Sigmoid colon (tissue), 7 donors: ENCODE measurements around the gene ATXN7L2. TPM values are rescaled to one million over a fixed set of nuclear protein-coding genes. Genes with fewer than 3 reads are reported as not detected.

Experiments
- DNase-seq: peaks from one replicate; pipeline ENCODE4 v3.0.0-alpha.2; 2019
- H3K27ac ChIP-seq, 4 donors: fragments of 200-600 bp; sonication (generic); one replicate each; pipeline ENCODE4 v1.5.1; 2016 to 2019; ENCODE audit warnings: mild to moderate bottlenecking in 1 of 4
- H3K27me3 ChIP-seq, 3 donors: fragments of 200-600 bp; sonication (generic); one replicate each; pipeline ENCODE4 v1.5.1; 2019; ENCODE audit warnings: mild to moderate bottlenecking in 1 of 3
- H3K36me3 ChIP-seq, 4 donors: fragments of 200-600 bp; sonication (generic); one replicate each; pipeline ENCODE4 v1.5.1; 2016 to 2019
- H3K4me1 ChIP-seq, 4 donors: fragments of 200-600 bp; sonication (generic); one replicate each; pipeline ENCODE4 v1.5.1; 2017 to 2019
- H3K4me3 ChIP-seq, 4 donors: fragments of 200-600 bp; sonication (generic); one replicate each; pipeline ENCODE4 v1.5.1; 2017 to 2019; ENCODE audit warnings: mild to moderate bottlenecking in 2 of 4, moderate library complexity in 1 of 4
- H3K9me3 ChIP-seq, 4 donors: fragments of 200-600 bp in 3 of 4; sonication (generic) in 3 of 4; one replicate each; pipeline versions ENCODE4 v1.5.1 to v1.6.1; 2013 to 2019
- CTCF ChIP-seq, 4 experiments: fragments of 450-650 bp in 3 of 4; fragments of 200-600 bp in 1 of 4; IDR thresholded peaks; one replicate each; pipeline ENCODE4 v1.5.1; 2016 to 2019; ENCODE audit warnings: antibody characterized with exemption in 4 of 4, mild to moderate bottlenecking in 3 of 4, moderate library complexity in 2 of 4
- EP300 ChIP-seq, 4 donors: sonication (generic); formaldehyde crosslinking; IDR thresholded peaks; one replicate each; pipeline ENCODE4 v1.6.1; 2017; ENCODE audit warnings: antibody characterized with exemption in 4 of 4
- POLR2A ChIP-seq, 2 donors: fragments of 450-650 bp; IDR thresholded peaks; one replicate each; pipeline ENCODE4 v1.6.1; 2016; ENCODE audit warnings: antibody characterized with exemption in 2 of 2, mild to moderate bottlenecking in 2 of 2, moderate library complexity in 2 of 2
- POLR2AphosphoS5 ChIP-seq, 4 donors: sonication (generic); formaldehyde crosslinking; IDR thresholded peaks; one replicate each; pipeline ENCODE4 v1.6.1; 2017; ENCODE audit warnings: antibody characterized with exemption in 4 of 4
- WGBS, 2 donors: extraction: QIAGEN DNeasy Blood & Tissue Kit; methylation state at CpG; one replicate each; pipeline ENCODE4 v1.1.7; 2013; 5-methylcytosine and 5-hydroxymethylcytosine counted together
- intact Hi-C: fragments of 100-400 bp; cut with DNase I; formaldehyde crosslinking; loops from one replicate; pipeline ENCODE4 v1.15.1; 2023
- polyA plus RNA-seq, 3 donors: library from polyadenylated mRNA; stranded (reverse); fragments of 200-250 nt; gene quantifications; one replicate each; pipeline ENCODE4 v1.2.3, GENCODE V29; 2013
- total RNA-seq, 4 donors: library from RNA; depleted of rRNA; stranded (reverse); fragments of >200 nt; gene quantifications; one replicate each; pipeline ENCODE4 v1.1.0, GENCODE V29; 2016
- donor health status: healthy with polysubstance abuse.
- donor health status: Bipolar disorder and iron deficiency.
- donor health status: healthy.

ATXN7L2 gene
- total RNA-seq (10 to 100 TPM in 1 of 4 donors, 1 to 10 TPM in 3; 2.0 to 12.2 (median 3.1) TPM), polyA plus RNA-seq (1 to 10 TPM; 1.8 to 5.7 (median 2.1) TPM)

- peak; percentile 97 for DNase-seq
- Histone ChIP-seq H3K27me3 (no peaks in the 10 kb centered on the region), H3K9me3 (no peaks in the 10 kb centered on the region), H3K4me3 (peak within 1 kb of the TSS; percentile 72 to 77 (median 74)), H3K36me3 (peaks cover 0 to 19% (median 2%) of the 10 kb centered on the region in 4 donors), H3K27ac (peak within 1 kb of the TSS; percentile 91 to 98 (median 94)), H3K4me1 (peaks cover 0 to 22% (median 20%) of the 10 kb centered on the region in 4 donors)
- 1% methylated on average over 73 of the region's 73 CpGs for WGBS, 2 donors
- intact Hi-C loops = loop anchor here (5.0 kb wide), 1 partner anchor 57 kb away; the partner anchor contains the start of gene PSMA5
- no peak for TF ChIP-seq CTCF (IDR thresholded peaks at IDR 0.05)
- peak in 3 of 4 donors; percentile 43 to 76 (median 63) for TF ChIP-seq POLR2AphosphoS5 (IDR thresholded peaks at IDR 0.05)
These were observed at the start of gene ATXN7L2 for GRCh38 chr1:109483672-109484518. TSS of gene ATXN7L2 (plus strand) at chr1:109483905. CDS start at chr1:109483954, 49 bp downstream.

- TF ChIP-seq CTCF (IDR thresholded peaks at IDR 0.05) = no peak
- no peak for TF ChIP-seq EP300 (IDR thresholded peaks at IDR 0.05)
- TF ChIP-seq POLR2A (IDR thresholded peaks at IDR 0.05) = no peak
- TF ChIP-seq POLR2AphosphoS5 (IDR thresholded peaks at IDR 0.05) = no peak
- intact Hi-C loops = no loop called here
- H3K27ac ChIP-seq = no peak overlapping the region
- H3K9me3 ChIP-seq = no peaks in the 10 kb centered on the region
- no peak for DNase-seq
- no peaks in the 10 kb centered on the region for H3K36me3 ChIP-seq
- no peak overlapping the region for H3K4me3 ChIP-seq
- no peaks in the 10 kb centered on the region for H3K27me3 ChIP-seq
- WGBS, 2 donors = 74 to 90% methylated on average over 1 of the region's 1 CpG
- no peaks in the 10 kb centered on the region for H3K4me1 ChIP-seq
These were observed 49.2 kb upstream of the ATXN7L2 start for GRCh38 chr1:109434484-109434883.

- Histone ChIP-seq H3K36me3 (no peaks in the 10 kb centered on the region), H3K4me3 (no peak overlapping the region), H3K27ac (no peak overlapping the region), H3K9me3 (no peaks in the 10 kb centered on the region), H3K27me3 (no peaks in the 10 kb centered on the region), H3K4me1 (no peaks in the 10 kb centered on the region)
- WGBS, 2 donors = 73 to 82% methylated on average over 3 of the region's 3 CpGs
- no peak for DNase-seq
- TF ChIP-seq POLR2A (IDR thresholded peaks at IDR 0.05) (no peak), CTCF (IDR thresholded peaks at IDR 0.05) (no peak), POLR2AphosphoS5 (IDR thresholded peaks at IDR 0.05) (no peak), EP300 (IDR thresholded peaks at IDR 0.05) (no peak)
- intact Hi-C loops = no loop called here
These were observed 44.9 kb upstream of the ATXN7L2 start for GRCh38 chr1:109438798-109439297.

- no peak for TF ChIP-seq POLR2A (IDR thresholded peaks at IDR 0.05)
- TF ChIP-seq CTCF (IDR thresholded peaks at IDR 0.05) = no peak
- no peak for TF ChIP-seq POLR2AphosphoS5 (IDR thresholded peaks at IDR 0.05)
- TF ChIP-seq EP300 (IDR thresholded peaks at IDR 0.05) = no peak
- H3K9me3 ChIP-seq = no peaks in the 10 kb centered on the region
- H3K36me3 ChIP-seq = no peaks in the 10 kb centered on the region
- WGBS, 2 donors = 7 to 38% methylated on average over 1 of the region's 1 CpG
- no peak for DNase-seq
- no peak overlapping the region for H3K4me3 ChIP-seq
- no peaks in the 10 kb centered on the region for H3K27me3 ChIP-seq
- no peak overlapping the region for H3K27ac ChIP-seq
- H3K4me1 ChIP-seq = no peaks in the 10 kb centered on the region
- intact Hi-C loops = no loop called here
These were observed 42.6 kb upstream of the ATXN7L2 start for GRCh38 chr1:109441069-109441468.
